Endothelial cell of umbilical vein (primary cell): Measurements from ENCODE around the gene MPP4.

ENCODE experiments used
- EZH2 ChIP-seq: IDR thresholded peaks from 2 replicates; pipeline ENCODE4 v1.6.1; 2012; ENCODE audit warnings: borderline replicate concordance, low read depth, mild to moderate bottlenecking, moderate library complexity, low read length, inconsistent platforms; ENCODE audit not compliant: severe bottlenecking
- FOS ChIP-seq: IDR thresholded peaks from 2 replicates; pipeline ENCODE4 v1.6.1; 2011; ENCODE audit warnings: mild to moderate bottlenecking, low read length, moderate library complexity, borderline replicate concordance; ENCODE audit not compliant: insufficient read depth
- GATA2 ChIP-seq: IDR thresholded peaks from 2 replicates; pipeline ENCODE4 v1.7.0; 2011; ENCODE audit warnings: low read depth, mild to moderate bottlenecking, moderate library complexity, mixed read lengths, low read length; ENCODE audit not compliant: insufficient read length, insufficient read depth
- JUN ChIP-seq: IDR thresholded peaks from 2 replicates; pipeline ENCODE4 v1.6.1; 2011; ENCODE audit warnings: borderline replicate concordance, low read depth; ENCODE audit not compliant: insufficient read length, insufficient read depth
- MAX ChIP-seq: IDR thresholded peaks from 2 replicates; pipeline ENCODE4 v1.6.1; 2011; ENCODE audit not compliant: insufficient read depth, insufficient read length
- MYC ChIP-seq: IDR thresholded peaks from one replicate; pipeline ENCODE4 v1.6.1; 2011; ENCODE audit warnings: mild to moderate bottlenecking, low read depth, low read length
- POLR2A ChIP-seq: IDR thresholded peaks from 2 replicates; pipeline ENCODE4 v1.6.1; 2012; ENCODE audit warnings: low read depth, mild to moderate bottlenecking, control low read depth, low read length
- POLR2AphosphoS5 ChIP-seq: IDR thresholded peaks from 2 replicates; pipeline ENCODE4 v1.6.1; 2012; ENCODE audit warnings: low read depth, mild to moderate bottlenecking, control low read depth, low read length, moderate library complexity; ENCODE audit not compliant: insufficient read depth
- TF ChIP-seq, protein P1 (sequence below), 2 donors: IDR thresholded peaks; 1 replicate in 1 of 2; 2 replicates in 1 of 2; pipeline ENCODE4 v1.5.1; 2011; ENCODE audit warnings: low read length in 2 of 2, mild to moderate bottlenecking in 2 of 2, moderate library complexity in 2 of 2, control low read depth in 1 of 2, inconsistent platforms in 1 of 2, low read depth in 1 of 2; ENCODE audit not compliant: insufficient read depth in 1 of 2; ENCODE audit errors: extremely low read depth in 1 of 2

- TF ChIP-seq, protein P1, sequence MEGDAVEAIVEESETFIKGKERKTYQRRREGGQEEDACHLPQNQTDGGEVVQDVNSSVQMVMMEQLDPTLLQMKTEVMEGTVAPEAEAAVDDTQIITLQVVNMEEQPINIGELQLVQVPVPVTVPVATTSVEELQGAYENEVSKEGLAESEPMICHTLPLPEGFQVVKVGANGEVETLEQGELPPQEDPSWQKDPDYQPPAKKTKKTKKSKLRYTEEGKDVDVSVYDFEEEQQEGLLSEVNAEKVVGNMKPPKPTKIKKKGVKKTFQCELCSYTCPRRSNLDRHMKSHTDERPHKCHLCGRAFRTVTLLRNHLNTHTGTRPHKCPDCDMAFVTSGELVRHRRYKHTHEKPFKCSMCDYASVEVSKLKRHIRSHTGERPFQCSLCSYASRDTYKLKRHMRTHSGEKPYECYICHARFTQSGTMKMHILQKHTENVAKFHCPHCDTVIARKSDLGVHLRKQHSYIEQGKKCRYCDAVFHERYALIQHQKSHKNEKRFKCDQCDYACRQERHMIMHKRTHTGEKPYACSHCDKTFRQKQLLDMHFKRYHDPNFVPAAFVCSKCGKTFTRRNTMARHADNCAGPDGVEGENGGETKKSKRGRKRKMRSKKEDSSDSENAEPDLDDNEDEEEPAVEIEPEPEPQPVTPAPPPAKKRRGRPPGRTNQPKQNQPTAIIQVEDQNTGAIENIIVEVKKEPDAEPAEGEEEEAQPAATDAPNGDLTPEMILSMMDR (IDR thresholded peaks at IDR 0.05; ENCODE audit: extremely low read depth in 1 of 2, insufficient read depth in 1 of 2, low read depth in 1 of 2, low read length in 2 of 2): no peak
- TF ChIP-seq EZH2: no peak
- TF ChIP-seq POLR2A: no peak
- TF ChIP-seq FOS: no peak
- TF ChIP-seq GATA2: no peak
- no peak for TF ChIP-seq POLR2AphosphoS5
- no peak for TF ChIP-seq MAX
- TF ChIP-seq JUN: no peak
- TF ChIP-seq MYC: no peak
Observed at GRCh38 chr2:201600906-201601305, 97.5 kb downstream of the MPP4 start.
